Adrenal gland (tissue), 12 donors: ENCODE data around the gene PARD3B. TPM values are rescaled to one million over a fixed set of nuclear protein-coding genes. Genes with fewer than 3 reads are reported as not detected.

Source experiments
- DNase-seq, 7 donors: peaks; one replicate each; pipeline ENCODE4 v3.0.0-alpha.2; 2019 to 2020
- H3K27ac ChIP-seq, 5 donors: fragments of 200-600 bp; sonication (generic) in 4 of 5; 1 replicate in 3 of 5; 2 replicates in 2 of 5; pipeline versions ENCODE4 v1.5.1 to v1.8.0; 2016 to 2020; ENCODE audit warnings: mild to moderate bottlenecking in 1 of 5
- H3K27me3 ChIP-seq: fragments of 200-600 bp; 2 replicates; pipeline ENCODE4 v1.8.0; 2021
- H3K36me3 ChIP-seq, 2 donors: fragments of 200-600 bp; replicated peaks in 1 of 2; 1 replicate in 1 of 2; 2 replicates in 1 of 2; pipeline versions ENCODE4 v1.5.1 to v1.8.0; 2018 to 2022
- H3K4me1 ChIP-seq, 2 donors: fragments of 200-600 bp; replicated peaks in 1 of 2; 1 replicate in 1 of 2; 2 replicates in 1 of 2; pipeline versions ENCODE4 v1.5.1 to v1.8.0; 2018 to 2021
- H3K4me3 ChIP-seq, 4 donors: fragments of 200-600 bp; sonication (generic) in 3 of 4; one replicate each; pipeline ENCODE4 v1.5.1; 2016 to 2018
- H3K9me3 ChIP-seq, 3 donors: fragments of 200-600 bp; sonication (generic) in 1 of 3; replicated peaks in 1 of 3; 1 replicate in 2 of 3; 2 replicates in 1 of 3; pipeline versions ENCODE4 v1.5.1 to v1.8.0; 2016 to 2021
- CTCF ChIP-seq, 6 experiments: fragments of 450-650 bp in 4 of 6; fragments of 200-600 bp in 2 of 6; sonication (generic) in 1 of 6; IDR thresholded peaks; 1 replicate in 5 of 6; 2 replicates in 1 of 6; pipeline versions ENCODE4 v1.5.1 to v1.8.0; 2016 to 2021; ENCODE audit warnings: antibody characterized with exemption in 6 of 6, mild to moderate bottlenecking in 2 of 6, moderate library complexity in 1 of 6
- POLR2A ChIP-seq, 2 donors: fragments of 450-650 bp; IDR thresholded peaks; one replicate each; pipeline ENCODE4 v1.6.1; 2017; ENCODE audit warnings: antibody characterized with exemption in 2 of 2, mild to moderate bottlenecking in 2 of 2, moderate library complexity in 1 of 2
- WGBS, 4 donors: extraction: QIAGEN DNeasy Blood & Tissue Kit in 2 of 4; methylation state at CpG; one replicate each; pipeline versions ENCODE4 v1.1.5 to v1.1.7; 2013 to 2017; 5-methylcytosine and 5-hydroxymethylcytosine counted together
- intact Hi-C, 2 donors: fragments of 100-400 bp; cut with DNase I; formaldehyde crosslinking; loops; one replicate each; pipeline versions ENCODE4 v1.14.1 to v1.15.0; 2022 to 2023
- polyA plus RNA-seq, 3 donors: library from polyadenylated mRNA; stranded (reverse); fragments of 200-250 nt in 2 of 3; fragments of 350-450 nt in 1 of 3; fragmentation: Illumina TruSeq in 1 of 3; extraction: RNeasy Lipid Tissue Mini Kit (QIAGEN cat#74804) in 1 of 3; gene quantifications; one replicate each; pipeline ENCODE4 v1.2.3, GENCODE V29; 2013 to 2014
- total RNA-seq, 9 donors: library from RNA; depleted of rRNA in 4 of 9; stranded (reverse); fragments of >200 nt in 4 of 9; fragments of 120-200 nt in 1 of 9; fragmentation: NEBNext Ultra II Directional in 1 of 9; extraction: Animal tissue kit (Norgen Biotek cat#: 25700) in 1 of 9; gene quantifications; one replicate each; pipeline versions ENCODE4 v1.1.0 to v1.2.4, GENCODE V29; 2013 to 2023
- donor health status: healthy with polysubstance abuse.
- donor health status: Bipolar disorder and iron deficiency.
- donor health status: DM: yes; HTN: yes; CAD: no.
- donor health status: DM: no; HTN: no; CAD: no.
- donor health status: DM: no; HTN: no; CAD: no.
- donor health status: DM: yes; HTN: yes; CAD: no.

Gene PARD3B
- total and polyA plus RNA-seq, 12 donors, result 1.9 to 20.4 (median 9.5) TPM

- no peak for TF ChIP-seq CTCF (IDR thresholded peaks at IDR 0.05)
These were observed 570.2 kb downstream of the PARD3B start for GRCh38 chr2:205115511-205115910.

GRCh38 chr2:205117125-205117524 lies 571.9 kb downstream of the PARD3B start:
- H3K27me3 ChIP-seq, result no peaks in the 10 kb centered on the region
- no peaks in the 10 kb centered on the region for H3K36me3 ChIP-seq
- DNase-seq, result no peak
- no peaks in the 10 kb centered on the region for H3K9me3 ChIP-seq
- 92 to 93% (median 93%) methylated on average over 2 of the region's 2 CpGs for whole genome bisulfite sequencing, 4 donors
- no peak overlapping the region for H3K4me3 ChIP-seq
- TF ChIP-seq CTCF (IDR thresholded peaks at IDR 0.05) (no peak), POLR2A (IDR thresholded peaks at IDR 0.05) (no peak)
- no peaks in the 10 kb centered on the region for H3K4me1 ChIP-seq
- H3K27ac ChIP-seq, result no peak overlapping the region
- intact Hi-C loops, result no loop called here

More at GRCh38 chr2:205115511-205115910, 570.2 kb downstream of the PARD3B start:
- Histone ChIP-seq H3K36me3 (no peaks in the 10 kb centered on the region), H3K4me3 (no peak overlapping the region), H3K4me1 (no peaks in the 10 kb centered on the region), H3K9me3 (peaks cover 0 to 4% (median 0%) of the 10 kb centered on the region in 3 donors), H3K27ac (no peak overlapping the region), H3K27me3 (no peaks in the 10 kb centered on the region)
- WGBS, 4 donors, result 88 to 92% (median 90%) methylated on average over 2 of the region's 2 CpGs
- no peak for DNase-seq
- intact Hi-C loops, result no loop called here

GRCh38 chr2:205119136-205119535 lies 573.9 kb downstream of the PARD3B start:
- Histone ChIP-seq H3K4me1 (no peaks in the 10 kb centered on the region), H3K9me3 (no peaks in the 10 kb centered on the region), H3K27me3 (no peaks in the 10 kb centered on the region), H3K36me3 (no peaks in the 10 kb centered on the region), H3K4me3 (no peak overlapping the region), H3K27ac (no peak overlapping the region)
- DNase-seq, result no peak
- intact Hi-C loops, result no loop called here
- no peak for TF ChIP-seq POLR2A (IDR thresholded peaks at IDR 0.05)
- no peak for TF ChIP-seq CTCF (IDR thresholded peaks at IDR 0.05)
- WGBS, 4 donors, result 88 to 92% (median 90%) methylated on average over 9 of the region's 9 CpGs

- Histone ChIP-seq H3K36me3 (no peaks in the 10 kb centered on the region), H3K27me3 (no peaks in the 10 kb centered on the region), H3K27ac (no peak overlapping the region), H3K4me3 (no peak overlapping the region), H3K9me3 (no peaks in the 10 kb centered on the region), H3K4me1 (peaks cover 0 to 7% of the 10 kb centered on the region in 2 donors)
- TF ChIP-seq POLR2A (IDR thresholded peaks at IDR 0.05) (no peak), CTCF (IDR thresholded peaks at IDR 0.05) (no peak)
- intact Hi-C loops, result no loop called here
- no peak for DNase-seq
These were observed 583.5 kb downstream of the PARD3B start for GRCh38 chr2:205128726-205129125.
